GM19397 (cell line): ENCODE data around the gene EMC1.
"Not testable (repeated sequence)": the region's sequence is repeated elsewhere in the genome, so short reads cannot be mapped to it uniquely, and the experiment has no call there.

Experiments used
- ATAC-seq: cut with Tn5 transposase; IDR thresholded peaks from one replicate; pipeline ENCODE4 v1.9.1; 2021; ENCODE audit warnings: mild to moderate bottlenecking, moderate library complexity; ENCODE audit not compliant: unreplicated experiment

EMC1 gene

GRCh38 chr1:19220080-19220846, 31.1 kb downstream of the EMC1 start:
- ATAC-seq = no peak

- no peak for ATAC-seq
Observed at GRCh38 chr1:19219451-19219850, 31.9 kb downstream of the EMC1 start.

DNA sequence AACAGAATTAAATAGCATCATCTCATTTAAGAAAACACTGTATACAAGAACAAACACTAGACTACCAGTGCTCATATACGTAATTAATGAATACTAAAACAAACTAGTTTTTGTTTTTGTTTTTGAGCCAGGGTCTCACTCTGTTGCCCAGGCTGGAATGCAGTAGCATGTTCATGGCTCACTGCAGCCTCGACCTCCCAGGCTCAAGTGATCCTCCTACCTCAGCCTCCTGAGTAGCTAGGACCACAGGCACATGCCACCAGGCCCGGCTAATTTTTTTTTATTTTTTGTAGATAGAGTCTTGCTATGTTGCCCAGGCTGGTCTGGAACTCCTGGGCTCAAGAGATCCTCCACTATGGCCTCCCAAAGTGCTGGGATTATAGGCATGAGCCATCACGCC, 34.7 kb downstream of the EMC1 start:
- ATAC-seq = not testable (repeated sequence)

DNA sequence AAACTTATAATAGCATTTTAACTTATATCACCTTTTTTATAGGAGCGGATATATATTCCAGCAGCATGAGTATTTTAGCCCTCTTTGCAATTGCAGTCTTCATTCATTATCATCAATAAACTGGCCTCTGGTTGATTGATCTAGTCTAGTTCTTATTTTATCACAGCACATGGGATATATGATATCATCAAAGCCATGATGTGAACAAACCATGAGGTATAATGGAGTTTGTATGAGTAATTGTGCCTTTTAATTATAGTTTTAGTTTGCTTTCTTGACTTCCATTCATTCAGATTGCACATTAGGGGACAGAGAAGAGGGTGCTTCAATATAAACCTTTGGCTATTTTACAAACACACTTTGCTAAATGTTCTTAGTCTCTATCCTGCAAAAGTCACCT, 37.7 kb downstream of the EMC1 start:
- no peak for ATAC-seq

GRCh38 chr1:19212167-19212566, 39.2 kb downstream of the EMC1 start:
- ATAC-seq = no peak

- ATAC-seq = no peak
Observed at GRCh38 chr1:19210772-19211549, 40.4 kb downstream of the EMC1 start.

- ATAC-seq = peak; percentile 89
Observed at GRCh38 chr1:19209990-19210771, 41.1 kb downstream of the EMC1 start, which contains the start of gene UBR4. Gene UBR4, minus strand, starts transcription at chr1:19210266. Its CDS starts 18 bp downstream, at chr1:19210248.

- peak; percentile 42 for ATAC-seq
Observed at GRCh38 chr1:19209439-19209989, 41.8 kb downstream of the EMC1 start.

DNA sequence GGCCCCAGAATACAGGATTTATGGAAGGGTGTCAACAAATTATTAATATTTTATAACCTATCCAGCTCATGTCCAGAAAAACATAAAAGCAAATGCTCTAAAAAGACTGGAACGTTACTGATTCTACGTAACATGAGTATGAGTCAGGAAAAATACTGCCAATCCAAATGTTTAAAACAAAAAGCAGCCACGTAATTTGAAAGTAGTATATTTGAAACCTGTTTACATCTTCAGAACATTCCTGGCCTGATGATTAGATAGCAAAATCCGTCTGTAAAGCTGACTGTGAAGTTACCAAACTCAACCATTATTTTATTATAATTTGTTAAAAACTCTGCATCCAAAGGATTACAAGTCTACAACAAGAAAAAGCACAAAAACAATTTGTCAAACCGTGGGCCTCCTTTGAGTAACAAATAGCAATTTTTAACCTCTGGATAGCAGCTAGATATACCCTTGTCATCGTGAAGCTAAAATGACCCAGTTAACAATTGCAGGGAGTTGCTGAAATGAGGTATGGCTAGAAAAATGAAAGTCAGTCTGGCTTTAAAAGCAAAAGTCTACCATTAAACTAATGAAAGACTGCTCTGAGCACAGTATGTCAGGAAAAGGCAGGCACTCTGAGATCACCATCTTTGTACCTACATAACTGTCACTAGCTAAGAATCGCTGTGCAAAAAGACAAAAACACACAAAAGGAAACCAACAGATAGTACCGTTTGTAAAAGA, 42.5 kb downstream of the EMC1 start:
- ATAC-seq = no peak

DNA sequence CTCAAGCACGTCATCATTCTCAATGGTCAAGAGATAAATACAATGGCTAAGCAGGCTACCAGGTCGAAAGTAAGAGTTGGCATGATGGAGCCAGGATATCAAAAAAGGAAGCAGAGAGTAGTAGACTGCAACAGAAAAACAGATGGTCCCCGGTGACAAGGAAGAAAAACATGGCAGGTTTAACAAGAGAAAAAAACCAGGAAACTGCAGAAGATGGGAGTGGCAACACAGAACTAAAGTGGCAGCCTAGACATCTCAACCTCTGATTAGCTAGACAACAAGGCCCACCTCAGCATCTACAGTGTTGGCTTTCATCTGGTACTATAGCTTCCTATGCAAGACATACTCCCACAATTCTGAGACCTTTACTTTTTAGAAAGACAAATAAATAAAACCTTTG, 44.4 kb downstream of the EMC1 start:
- ATAC-seq = no peak

DNA sequence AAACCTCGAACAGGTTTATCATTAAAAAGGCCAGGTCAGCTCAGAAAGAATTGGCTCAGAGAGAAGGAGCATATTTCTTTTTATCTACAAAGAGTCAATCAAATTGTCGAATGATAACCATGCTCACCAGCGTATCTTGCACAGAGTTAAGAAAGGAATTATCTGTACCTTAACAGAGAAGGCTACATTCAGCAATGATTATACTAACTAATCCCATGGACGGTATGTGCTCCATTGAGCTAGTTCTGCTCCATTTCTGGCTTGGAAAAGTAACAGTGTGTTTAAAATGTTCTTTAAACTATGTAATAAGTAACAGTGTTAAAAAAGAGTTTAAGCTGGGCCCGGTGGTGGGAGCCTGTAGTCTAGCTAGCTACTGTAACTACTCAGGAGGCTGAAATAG, 45.5 kb downstream of the EMC1 start:
- no peak for ATAC-seq

GRCh38 chr1:19205403-19205802, 45.9 kb downstream of the EMC1 start:
- no peak for ATAC-seq

DNA sequence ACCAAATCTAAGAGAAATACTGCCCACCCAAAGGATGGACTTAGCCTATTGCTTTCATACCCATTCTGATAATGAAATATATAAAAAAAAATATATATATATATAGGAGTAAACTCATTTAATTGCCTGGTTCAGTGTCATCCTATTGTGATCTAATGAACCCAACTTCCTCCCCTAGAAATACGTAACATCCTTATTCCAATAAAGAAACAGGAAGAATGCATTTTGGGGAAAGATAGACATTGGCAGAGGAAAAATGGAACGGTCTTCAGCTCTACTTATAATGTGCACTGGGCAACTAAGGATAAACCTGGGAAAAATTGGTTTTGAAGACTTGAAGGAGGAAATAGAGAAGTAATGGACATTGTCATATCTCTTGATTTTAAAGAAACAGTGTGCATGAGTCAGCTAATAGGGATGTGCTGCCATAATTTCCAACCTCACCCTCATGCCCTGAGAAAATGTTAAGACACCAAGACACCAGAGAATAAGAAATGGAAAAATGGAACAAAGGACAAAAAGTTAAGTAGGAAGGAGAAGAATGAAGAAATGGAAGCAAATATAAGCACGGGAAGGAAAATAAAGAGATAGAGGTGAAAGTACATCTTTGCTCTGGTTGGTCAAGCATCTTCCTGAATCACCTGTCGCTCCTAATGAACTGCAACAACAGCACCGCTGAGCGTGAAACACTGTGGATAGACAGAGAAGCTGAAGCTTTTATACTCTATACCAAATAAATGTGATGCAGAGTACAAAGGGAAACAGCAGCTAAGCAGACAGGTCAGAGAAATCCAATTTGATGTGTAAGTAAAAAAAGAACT, 46.7 kb downstream of the EMC1 start:
- ATAC-seq = no peak

GRCh38 chr1:19203440-19203839, 47.9 kb downstream of the EMC1 start:
- no peak for ATAC-seq

DNA sequence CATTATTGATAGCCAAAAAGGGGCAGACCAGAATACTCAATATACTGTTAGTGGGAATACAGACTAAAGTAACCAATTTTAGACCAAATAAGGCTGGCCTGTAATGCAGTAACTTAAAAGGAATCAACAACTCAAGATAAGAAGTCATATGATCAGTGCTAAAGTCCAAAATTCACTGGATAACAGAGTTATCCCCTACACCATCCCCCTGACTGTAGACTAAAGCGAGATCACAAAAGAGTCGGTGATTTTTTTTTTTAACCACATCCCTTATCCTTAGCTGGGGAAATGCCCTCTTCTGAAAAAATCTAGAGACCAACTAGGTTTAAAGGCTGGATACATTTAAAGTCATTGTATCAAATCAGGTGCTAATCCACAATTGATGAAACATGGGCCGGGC, 48.9 kb downstream of the EMC1 start:
- ATAC-seq = no peak

- ATAC-seq = no peak
Observed at GRCh38 chr1:19199969-19200604, 51.2 kb downstream of the EMC1 start.

DNA sequence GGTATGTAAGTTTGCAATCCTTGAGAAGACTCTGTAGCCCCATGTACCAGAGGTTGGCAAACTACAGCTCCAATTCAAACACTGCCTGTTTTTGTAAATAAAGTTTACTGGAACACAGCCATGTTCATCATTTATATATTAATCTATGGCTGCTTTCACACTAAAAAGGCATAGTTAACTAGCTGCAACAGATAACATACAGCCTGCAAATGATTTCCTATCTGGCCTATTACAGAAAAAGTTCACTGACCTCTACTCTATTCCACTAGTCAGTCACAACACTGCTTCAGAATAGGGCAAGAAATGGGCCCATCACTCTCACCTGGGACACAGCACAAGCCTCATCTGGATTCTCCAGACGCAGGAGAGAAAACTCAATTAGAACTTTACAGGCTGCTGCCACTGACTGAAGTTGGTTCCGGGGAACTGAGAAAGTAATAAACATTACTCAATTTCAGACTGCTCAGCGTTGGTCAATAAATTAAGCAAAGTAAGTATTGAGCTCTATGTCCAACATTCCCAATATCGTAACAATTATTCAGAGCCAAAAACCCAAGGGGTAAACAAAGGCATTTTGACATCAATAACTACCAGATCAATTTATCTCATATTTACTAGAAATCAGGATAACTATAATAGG, 51.9 kb downstream of the EMC1 start:
- ATAC-seq = no peak

DNA sequence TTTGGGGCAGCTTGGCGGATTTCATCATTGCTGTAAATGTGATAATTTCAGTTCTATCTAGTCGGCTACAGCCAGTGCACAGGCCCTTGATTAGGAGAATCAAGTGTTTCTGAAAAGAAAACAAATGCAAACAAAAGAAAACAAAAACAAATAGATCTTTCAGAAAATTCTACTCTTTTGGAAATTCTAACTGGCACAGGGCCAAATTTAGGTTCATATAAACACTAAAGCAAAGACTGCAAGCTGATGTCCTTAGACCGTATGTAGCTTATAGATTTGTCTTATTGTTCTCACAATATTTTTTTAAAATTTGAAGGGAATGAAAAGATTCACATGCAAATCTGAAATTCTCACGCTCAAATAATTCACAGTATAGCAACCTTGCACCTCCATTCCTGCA, 52.5 kb downstream of the EMC1 start:
- no peak for ATAC-seq

- no peak for ATAC-seq
Observed at GRCh38 chr1:19197845-19198244, 53.5 kb downstream of the EMC1 start.
